Skin of body (tissue), 2 donors: ENCODE measurements around the gene KATNBL1. TPM values are rescaled to one million over a fixed set of nuclear protein-coding genes. Genes with fewer than 3 reads are reported as not detected.

Experiments used
- DNase-seq: peaks from one replicate; lab custom pipeline; 2025; lab: John Stamatoyannopoulos, UW
- total RNA-seq: library from RNA; depleted of rRNA; stranded (reverse); fragments of >200 nt; gene quantifications from one replicate; pipeline ENCODE4 v1.2.3, GENCODE V29; 2014

Gene KATNBL1
- total RNA-seq, 1 donor from 2014 or later = 71.0 TPM

DNA sequence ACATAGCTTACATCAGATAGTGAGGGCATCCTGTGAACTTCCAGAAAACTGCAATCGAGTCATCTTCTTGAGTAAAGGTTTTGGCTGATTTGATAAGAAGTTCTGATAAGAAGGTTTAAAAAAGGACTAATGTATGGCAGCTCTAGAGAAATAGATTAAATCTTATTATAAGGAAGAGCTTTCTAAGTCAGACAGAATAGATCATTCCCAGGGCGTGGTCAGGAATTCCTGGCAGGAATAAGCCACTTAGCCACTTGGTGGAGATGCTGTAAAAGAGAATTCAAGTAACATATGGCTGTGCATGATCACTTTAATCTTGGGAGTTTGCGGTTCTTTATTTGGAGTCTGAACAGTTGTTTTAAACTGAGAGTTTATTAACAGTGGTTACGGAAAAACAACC is 90.6 kb downstream of the KATNBL1 start:
- no peak for DNase-seq

DNA sequence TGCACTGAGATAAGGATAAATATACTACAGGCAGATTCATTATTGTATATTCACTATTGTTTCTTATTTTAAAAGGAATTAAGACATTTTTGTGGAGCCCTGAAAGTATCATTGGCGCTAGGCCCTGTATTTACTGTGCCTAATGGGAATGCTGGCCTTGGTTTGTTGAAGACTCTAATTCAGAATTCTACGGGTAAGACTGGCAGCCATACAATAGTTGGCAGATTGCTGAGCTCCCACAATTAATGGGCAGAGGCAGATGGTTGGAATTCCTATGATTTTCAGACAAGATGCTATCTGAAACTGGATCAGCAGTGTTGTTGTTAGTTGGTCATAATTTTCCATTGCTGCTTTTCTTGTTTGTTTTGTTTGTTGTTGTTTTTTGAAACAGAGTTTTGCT is 93.3 kb downstream of the KATNBL1 start:
- DNase-seq = no peak

DNA sequence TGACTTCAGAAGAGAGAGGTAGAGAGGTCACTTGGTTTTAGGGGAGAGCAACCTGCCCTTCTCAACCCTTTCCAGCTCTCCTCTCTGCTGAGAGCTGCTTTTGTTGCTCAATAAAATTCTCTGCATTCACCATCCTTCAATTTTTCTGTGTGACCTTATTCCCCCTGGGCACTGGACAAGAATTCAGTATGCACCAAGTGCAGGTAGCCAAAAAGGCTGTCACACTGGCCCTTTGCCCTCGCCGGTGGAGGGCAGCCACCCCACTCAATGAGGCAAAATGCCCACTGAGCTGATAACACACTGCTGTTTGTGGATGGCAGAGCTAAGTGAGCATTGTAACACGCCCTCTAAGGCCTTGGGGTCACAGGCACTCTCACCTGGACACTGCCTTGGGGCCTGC is 95.2 kb downstream of the KATNBL1 start:
- no peak for DNase-seq

DNA sequence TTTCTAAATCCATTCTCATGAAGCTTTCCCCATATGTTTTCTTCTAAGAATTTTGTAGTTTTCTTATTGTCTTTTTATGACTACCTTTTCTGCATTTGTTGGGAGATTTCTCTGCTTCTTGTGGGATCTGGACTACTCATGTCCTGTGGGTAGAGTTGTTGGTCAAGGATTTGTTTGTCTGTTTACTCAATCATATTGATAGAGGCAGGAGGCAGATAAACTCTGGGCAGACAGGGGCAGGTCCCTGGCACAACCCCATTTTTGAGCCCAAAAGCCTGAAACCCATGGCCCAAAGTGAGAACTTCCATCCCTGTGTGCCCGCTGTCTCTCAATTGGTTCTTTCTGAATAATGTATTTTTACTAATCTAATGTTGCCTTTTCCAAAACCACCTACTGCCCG is 95.7 kb downstream of the KATNBL1 start:
- no peak for DNase-seq

GRCh38 chr15:34111488-34111887 is 98.4 kb downstream of the KATNBL1 start:
- no peak for DNase-seq

DNA sequence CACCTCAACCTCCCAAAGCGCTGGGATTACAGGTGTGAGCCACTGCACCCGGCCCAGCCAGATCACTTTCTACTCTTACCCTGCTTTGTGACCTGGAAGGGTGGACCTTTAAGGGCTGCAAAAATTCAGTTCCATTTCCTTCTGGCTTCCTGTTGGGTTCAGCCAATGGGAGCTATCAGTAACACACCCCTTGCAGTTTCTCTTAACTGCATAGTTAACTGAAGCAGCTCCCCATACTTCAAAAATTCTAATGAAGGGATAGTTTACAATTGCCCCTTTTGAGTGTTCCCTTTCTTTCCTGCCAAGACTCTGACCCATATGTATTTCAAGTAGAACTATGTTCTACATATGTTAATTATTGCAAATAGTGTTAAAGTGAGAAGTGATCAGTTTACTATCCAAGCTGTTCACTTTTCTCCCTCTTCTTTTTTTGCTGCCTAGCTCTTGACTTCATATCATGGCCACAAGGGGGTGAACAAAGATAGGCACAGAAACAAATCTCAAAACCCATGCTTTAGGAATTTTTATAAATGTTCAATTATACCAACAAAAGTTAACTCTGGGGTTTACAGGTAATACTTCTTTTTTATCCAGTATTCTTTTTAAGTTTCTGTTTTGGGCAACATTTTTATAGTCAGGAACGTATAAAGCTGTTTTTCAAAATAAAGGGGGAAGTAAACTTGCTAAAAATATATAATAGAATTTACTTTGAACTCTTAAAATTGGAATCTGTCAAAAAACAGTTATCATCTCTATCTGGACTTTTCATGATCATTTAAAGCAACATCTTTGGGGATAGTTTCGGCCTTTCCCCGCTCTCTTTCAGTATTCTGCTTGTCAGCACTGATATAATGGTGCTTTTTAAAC is 99.9 kb downstream of the KATNBL1 start:
- DNase-seq = no peak

GRCh38 chr15:34107315-34107714 is 102.6 kb downstream of the KATNBL1 start:
- DNase-seq = no peak

- no peak for DNase-seq
Measured at GRCh38 chr15:34106423-34106822, 103.5 kb downstream of the KATNBL1 start.

DNA sequence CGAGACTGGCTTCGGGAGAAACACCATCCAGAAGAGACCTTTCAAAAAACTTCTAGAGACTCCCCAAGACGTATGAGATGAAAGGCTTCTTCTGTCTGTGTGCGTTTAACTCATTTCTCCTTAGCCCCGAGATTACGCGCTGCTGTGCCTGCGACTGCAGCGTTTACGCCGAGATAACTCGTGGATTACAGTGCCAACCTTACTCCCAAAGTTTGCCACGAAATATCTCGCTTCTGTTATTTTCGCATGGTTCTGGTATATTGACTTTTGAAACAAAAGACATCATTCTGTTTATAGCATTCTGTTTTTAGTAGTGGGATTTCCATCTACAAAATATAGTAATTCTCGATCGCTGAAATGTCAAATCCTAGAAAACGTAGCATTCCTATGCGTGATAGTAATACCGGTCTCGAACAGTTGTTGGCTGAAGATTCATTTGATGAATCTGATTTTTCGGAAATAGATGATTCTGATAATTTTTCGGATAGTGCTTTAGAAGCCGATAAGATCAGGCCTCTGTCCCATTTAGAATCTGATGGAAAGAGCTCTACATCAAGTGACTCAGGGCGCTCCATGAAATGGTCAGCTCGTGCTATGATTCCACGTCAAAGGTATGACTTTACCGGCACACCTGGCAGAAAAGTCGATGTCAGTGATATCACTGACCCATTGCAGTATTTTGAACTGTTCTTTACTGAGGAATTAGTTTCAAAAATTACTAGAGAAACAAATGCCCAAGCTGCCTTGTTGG is 107.5 kb downstream of the KATNBL1 start:
- DNase-seq = no peak

GRCh38 chr15:34101366-34102174 is 108.3 kb downstream of the KATNBL1 start, which contains the start of the genes EMC7 and PGBD4:
EMC7 (minus strand) TSS chr15:34101862; CDS start chr15:34101839, 23 bp downstream.
PGBD4 (plus strand) TSS chr15:34102083; CDS start chr15:34102532, 449 bp downstream.
- peak; percentile 99 for DNase-seq

DNA sequence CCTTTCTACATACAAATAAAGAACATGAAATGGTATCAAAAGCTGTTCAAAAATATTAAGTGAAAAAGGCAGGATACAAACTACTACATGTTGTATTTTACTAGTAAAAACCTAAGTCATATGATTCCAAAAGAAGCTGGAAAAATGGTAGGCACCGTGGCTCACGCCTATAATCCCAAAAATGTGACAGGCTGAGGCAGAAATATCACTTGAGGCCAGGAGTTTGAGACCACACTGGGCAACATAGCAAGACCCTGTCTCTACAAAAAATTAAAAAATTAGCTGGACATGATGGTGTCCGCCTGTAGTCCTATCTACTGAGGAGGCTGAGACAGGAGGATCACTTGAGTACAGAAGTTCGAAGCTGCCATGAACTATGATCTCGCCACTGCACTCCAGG is 110.0 kb downstream of the KATNBL1 start:
- no peak for DNase-seq

Other genes starting within 250 kb of the KATNBL1 start
- not detected for gene CHRM5, start 241.6 kb downstream of the KATNBL1 start, total RNA-seq
- 7.4 TPM for gene AVEN, start 170.9 kb downstream of the KATNBL1 start, total RNA-seq
- gene EMC7, start 108.2 kb downstream of the KATNBL1 start, total RNA-seq = 23.3 TPM
- gene PGBD4, start 108.0 kb downstream of the KATNBL1 start, total RNA-seq = 0.79 TPM
- 81.3 TPM for gene EMC4, start 14.9 kb upstream of the KATNBL1 start, total RNA-seq
- gene SLC12A6, start 127.7 kb upstream of the KATNBL1 start, total RNA-seq = 18.3 TPM
- gene NOP10, start 133.0 kb upstream of the KATNBL1 start, total RNA-seq = 68.3 TPM
- not detected for gene NUTM1, start 133.2 kb upstream of the KATNBL1 start, total RNA-seq
- gene LPCAT4, start 157.1 kb upstream of the KATNBL1 start, total RNA-seq = 7.6 TPM
- 41.5 TPM for gene GOLGA8A, start 227.7 kb upstream of the KATNBL1 start, total RNA-seq